GM23338 (cell line): ENCODE measurements around the gene CYB5A. TPM values are rescaled to one million over a fixed set of nuclear protein-coding genes. Genes with fewer than 3 reads are reported as not detected.
A peak's percentile ranks its signal among the peaks of the same experiment; 100 is the strongest.

Experiments
- CREB1 ChIP-seq: fragments of 250-450 bp; sonication (Bioruptor Pico); IDR thresholded peaks from 2 replicates; pipeline ENCODE4 v1.5.0; 2020; ENCODE audit warnings: low read depth, mild to moderate bottlenecking, moderate library complexity
- EZH2 ChIP-seq: fragments of 200-600 bp; sonication (generic); IDR thresholded peaks from one replicate; pipeline ENCODE4 v1.8.0; 2017; ENCODE audit warnings: antibody characterized with exemption, mild to moderate bottlenecking, low read depth; ENCODE audit not compliant: unreplicated experiment
- JUNB ChIP-seq: IDR thresholded peaks from one replicate; pipeline ENCODE4 v1.6.1; 2016; ENCODE audit warnings: antibody characterized with exemption; ENCODE audit not compliant: unreplicated experiment
- NANOG ChIP-seq: IDR thresholded peaks from 2 replicates; pipeline ENCODE4 v1.6.1; 2016; ENCODE audit warnings: antibody characterized with exemption, borderline replicate concordance
- ZNF114 ChIP-seq: fragments of 250-450 bp; sonication (Bioruptor Pico); IDR thresholded peaks from 2 replicates; pipeline ENCODE4 v1.5.0; 2020; ENCODE audit warnings: mild to moderate bottlenecking, moderate library complexity
- ZNF331 ChIP-seq: fragments of 250-450 bp; sonication (Bioruptor Pico); IDR thresholded peaks from 2 replicates; pipeline ENCODE4 v1.5.0; 2020; ENCODE audit warnings: low read depth, mild to moderate bottlenecking, moderate library complexity
- polyA plus RNA-seq: library from polyadenylated mRNA; unstranded; fragments of >200 nt; fragmentation: Nextera tagmentation; extraction: Ambion mirVana; gene quantifications from 2 replicates; pipeline ENCODE4 v1.2.1, GENCODE V29; 2016
- total RNA-seq: library from RNA; depleted of rRNA; stranded (reverse); fragments of >200 nt; shearing (Covaris generic); gene quantifications from 2 replicates; pipeline ENCODE4 v1.2.3, GENCODE V29; 2014
- TF ChIP-seq, protein P1 (sequence below): fragments of 250-450 bp; sonication (Bioruptor Pico); IDR thresholded peaks from 2 replicates; pipeline ENCODE4 v1.5.0; 2020; ENCODE audit warnings: mild to moderate bottlenecking, moderate library complexity
- TF ChIP-seq, protein P2 (sequence below), 2 experiments: fragments of 200-600 bp in 1 of 2; sonication (generic) in 1 of 2; conservative IDR thresholded peaks; 2 replicates each; pipeline versions ENCODE4 v1.5.1 to v1.6.1; 2016 to 2017; ENCODE audit warnings: antibody characterized with exemption in 2 of 2, low read depth in 2 of 2, mild to moderate bottlenecking in 2 of 2, moderate library complexity in 1 of 2

Gene CYB5A
- total and polyA plus RNA-seq, 2 experiments from 2014 or later: 136 to 283 TPM

DNA sequence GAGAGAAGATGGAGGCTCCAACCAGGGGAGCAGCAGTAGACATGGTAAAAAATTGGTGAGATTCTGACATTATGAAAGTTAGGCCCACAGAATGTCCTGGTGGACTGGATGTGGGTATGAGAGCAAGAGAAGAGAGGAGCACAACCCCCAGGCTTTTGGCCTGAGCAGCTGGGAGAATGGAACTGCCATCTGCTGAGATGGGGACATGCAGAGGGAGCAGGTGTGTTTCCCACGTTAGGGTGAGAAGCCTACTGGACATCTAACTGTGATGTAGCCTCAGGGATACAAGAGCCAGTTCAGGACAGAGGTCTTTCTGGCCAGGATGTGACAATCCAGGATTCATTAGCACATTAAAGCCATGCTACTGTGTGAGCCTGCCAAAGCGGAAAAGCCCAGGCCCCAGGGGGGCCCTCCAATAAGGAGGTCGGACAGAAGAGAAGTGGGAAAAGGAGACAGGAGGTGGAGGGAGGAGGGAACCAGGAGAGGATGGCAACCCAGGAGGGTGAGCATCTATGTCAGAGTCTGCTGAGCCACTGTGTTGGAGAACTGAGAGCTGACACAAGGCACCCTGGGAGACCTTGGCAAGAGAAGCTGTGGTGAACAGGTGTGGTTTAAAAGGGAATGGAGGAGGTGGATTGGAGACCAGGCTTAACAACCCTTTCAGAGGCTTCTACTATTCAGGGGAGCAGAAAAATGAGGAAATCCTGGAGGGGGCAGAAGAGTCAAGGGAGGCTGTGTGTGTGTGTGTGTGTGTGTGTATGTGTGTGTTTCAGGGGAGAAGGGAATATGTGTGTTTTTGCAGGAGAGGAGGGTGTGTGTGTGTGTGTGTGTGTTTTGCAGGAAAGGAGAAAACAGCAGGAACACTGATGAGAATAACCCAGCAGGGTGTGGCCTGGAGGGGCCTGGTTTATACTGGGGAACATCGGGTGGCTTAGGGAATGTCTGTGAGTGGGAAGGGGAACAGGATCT, 10.5 kb downstream of the CYB5A start (continued):
- TF ChIP-seq, protein P1, sequence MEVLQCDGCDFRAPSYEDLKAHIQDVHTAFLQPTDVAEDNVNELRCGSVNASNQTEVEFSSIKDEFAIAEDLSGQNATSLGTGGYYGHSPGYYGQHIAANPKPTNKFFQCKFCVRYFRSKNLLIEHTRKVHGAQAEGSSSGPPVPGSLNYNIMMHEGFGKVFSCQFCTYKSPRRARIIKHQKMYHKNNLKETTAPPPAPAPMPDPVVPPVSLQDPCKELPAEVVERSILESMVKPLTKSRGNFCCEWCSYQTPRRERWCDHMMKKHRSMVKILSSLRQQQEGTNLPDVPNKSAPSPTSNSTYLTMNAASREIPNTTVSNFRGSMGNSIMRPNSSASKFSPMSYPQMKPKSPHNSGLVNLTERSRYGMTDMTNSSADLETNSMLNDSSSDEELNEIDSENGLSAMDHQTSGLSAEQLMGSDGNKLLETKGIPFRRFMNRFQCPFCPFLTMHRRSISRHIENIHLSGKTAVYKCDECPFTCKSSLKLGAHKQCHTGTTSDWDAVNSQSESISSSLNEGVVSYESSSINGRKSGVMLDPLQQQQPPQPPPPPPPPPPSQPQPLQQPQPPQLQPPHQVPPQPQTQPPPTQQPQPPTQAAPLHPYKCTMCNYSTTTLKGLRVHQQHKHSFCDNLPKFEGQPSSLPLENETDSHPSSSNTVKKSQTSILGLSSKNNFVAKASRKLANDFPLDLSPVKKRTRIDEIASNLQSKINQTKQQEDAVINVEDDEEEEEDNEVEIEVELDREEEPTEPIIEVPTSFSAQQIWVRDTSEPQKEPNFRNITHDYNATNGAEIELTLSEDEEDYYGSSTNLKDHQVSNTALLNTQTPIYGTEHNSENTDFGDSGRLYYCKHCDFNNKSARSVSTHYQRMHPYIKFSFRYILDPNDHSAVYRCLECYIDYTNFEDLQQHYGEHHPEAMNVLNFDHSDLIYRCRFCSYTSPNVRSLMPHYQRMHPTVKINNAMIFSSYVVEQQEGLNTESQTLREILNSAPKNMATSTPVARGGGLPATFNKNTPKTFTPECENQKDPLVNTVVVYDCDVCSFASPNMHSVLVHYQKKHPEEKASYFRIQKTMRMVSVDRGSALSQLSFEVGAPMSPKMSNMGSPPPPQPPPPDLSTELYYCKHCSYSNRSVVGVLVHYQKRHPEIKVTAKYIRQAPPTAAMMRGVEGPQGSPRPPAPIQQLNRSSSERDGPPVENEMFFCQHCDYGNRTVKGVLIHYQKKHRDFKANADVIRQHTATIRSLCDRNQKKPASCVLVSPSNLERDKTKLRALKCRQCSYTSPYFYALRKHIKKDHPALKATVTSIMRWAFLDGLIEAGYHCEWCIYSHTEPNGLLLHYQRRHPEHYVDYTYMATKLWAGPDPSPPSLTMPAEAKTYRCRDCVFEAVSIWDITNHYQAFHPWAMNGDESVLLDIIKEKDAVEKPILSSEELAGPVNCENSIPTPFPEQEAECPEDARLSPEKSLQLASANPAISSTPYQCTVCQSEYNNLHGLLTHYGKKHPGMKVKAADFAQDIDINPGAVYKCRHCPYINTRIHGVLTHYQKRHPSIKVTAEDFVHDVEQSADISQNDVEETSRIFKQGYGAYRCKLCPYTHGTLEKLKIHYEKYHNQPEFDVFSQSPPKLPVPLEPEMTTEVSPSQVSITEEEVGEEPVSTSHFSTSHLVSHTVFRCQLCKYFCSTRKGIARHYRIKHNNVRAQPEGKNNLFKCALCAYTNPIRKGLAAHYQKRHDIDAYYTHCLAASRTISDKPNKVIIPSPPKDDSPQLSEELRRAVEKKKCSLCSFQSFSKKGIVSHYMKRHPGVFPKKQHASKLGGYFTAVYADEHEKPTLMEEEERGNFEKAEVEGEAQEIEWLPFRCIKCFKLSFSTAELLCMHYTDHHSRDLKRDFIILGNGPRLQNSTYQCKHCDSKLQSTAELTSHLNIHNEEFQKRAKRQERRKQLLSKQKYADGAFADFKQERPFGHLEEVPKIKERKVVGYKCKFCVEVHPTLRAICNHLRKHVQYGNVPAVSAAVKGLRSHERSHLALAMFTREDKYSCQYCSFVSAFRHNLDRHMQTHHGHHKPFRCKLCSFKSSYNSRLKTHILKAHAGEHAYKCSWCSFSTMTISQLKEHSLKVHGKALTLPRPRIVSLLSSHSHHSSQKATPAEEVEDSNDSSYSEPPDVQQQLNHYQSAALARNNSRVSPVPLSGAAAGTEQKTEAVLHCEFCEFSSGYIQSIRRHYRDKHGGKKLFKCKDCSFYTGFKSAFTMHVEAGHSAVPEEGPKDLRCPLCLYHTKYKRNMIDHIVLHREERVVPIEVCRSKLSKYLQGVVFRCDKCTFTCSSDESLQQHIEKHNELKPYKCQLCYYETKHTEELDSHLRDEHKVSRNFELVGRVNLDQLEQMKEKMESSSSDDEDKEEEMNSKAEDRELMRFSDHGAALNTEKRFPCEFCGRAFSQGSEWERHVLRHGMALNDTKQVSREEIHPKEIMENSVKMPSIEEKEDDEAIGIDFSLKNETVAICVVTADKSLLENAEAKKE (CRISPR knock-in tag): no peak; the same call in 1 of the 2 replicates
- TF ChIP-seq EZH2 (no peak), JUNB (no peak), CREB1 (CRISPR knock-in tag) (no peak), NANOG (peak; percentile 58; the same call in 1 of the 2 replicates), ZNF114 (no peak), ZNF331 (no peak)
- TF ChIP-seq, protein P2, sequence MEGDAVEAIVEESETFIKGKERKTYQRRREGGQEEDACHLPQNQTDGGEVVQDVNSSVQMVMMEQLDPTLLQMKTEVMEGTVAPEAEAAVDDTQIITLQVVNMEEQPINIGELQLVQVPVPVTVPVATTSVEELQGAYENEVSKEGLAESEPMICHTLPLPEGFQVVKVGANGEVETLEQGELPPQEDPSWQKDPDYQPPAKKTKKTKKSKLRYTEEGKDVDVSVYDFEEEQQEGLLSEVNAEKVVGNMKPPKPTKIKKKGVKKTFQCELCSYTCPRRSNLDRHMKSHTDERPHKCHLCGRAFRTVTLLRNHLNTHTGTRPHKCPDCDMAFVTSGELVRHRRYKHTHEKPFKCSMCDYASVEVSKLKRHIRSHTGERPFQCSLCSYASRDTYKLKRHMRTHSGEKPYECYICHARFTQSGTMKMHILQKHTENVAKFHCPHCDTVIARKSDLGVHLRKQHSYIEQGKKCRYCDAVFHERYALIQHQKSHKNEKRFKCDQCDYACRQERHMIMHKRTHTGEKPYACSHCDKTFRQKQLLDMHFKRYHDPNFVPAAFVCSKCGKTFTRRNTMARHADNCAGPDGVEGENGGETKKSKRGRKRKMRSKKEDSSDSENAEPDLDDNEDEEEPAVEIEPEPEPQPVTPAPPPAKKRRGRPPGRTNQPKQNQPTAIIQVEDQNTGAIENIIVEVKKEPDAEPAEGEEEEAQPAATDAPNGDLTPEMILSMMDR (conservative IDR thresholded peaks at IDR 0.05; ENCODE audit: low read depth in 2 of 2): no peak
